Type B pancreatic cell (in vitro differentiated cells): ENCODE measurements around the gene RRAGD. TPM values are rescaled to one million over a fixed set of nuclear protein-coding genes. Genes with fewer than 3 reads are reported as not detected.

Experiments used
- DNase-seq: peaks from one replicate; pipeline ENCODE4 v3.0.0; 2021; ENCODE audit warnings: mixed read lengths; ENCODE audit not compliant: unreplicated experiment; ENCODE audit errors: extremely low spot score
- H3K27ac Mint-ChIP-seq: 2 replicates; pipeline ENCODE4 v1.8.0; 2021; ENCODE audit warnings: mild to moderate bottlenecking, mixed read lengths
- H3K27me3 Mint-ChIP-seq: 2 replicates; pipeline ENCODE4 v1.8.0; 2021; ENCODE audit warnings: mixed read lengths
- H3K36me3 Mint-ChIP-seq: 2 replicates; pipeline ENCODE4 v1.8.0; 2021; ENCODE audit warnings: mixed read lengths
- H3K4me1 Mint-ChIP-seq: one replicate; pipeline ENCODE4 v1.8.0; 2021; ENCODE audit warnings: mixed read lengths; ENCODE audit not compliant: unreplicated experiment
- H3K4me3 Mint-ChIP-seq: 2 replicates; pipeline ENCODE4 v1.8.0; 2021; ENCODE audit warnings: mild to moderate bottlenecking, mixed read lengths
- H3K9me3 Mint-ChIP-seq: 2 replicates; pipeline ENCODE4 v1.8.0; 2021; ENCODE audit warnings: mixed read lengths
- total RNA-seq: library from RNA; stranded (reverse); gene quantifications from 2 replicates; pipeline ENCODE4 v1.2.1, GENCODE V29; 2021; ENCODE audit warnings: low replicate concordance
- TF ChIP-seq, protein P1 (sequence below): fragments of 200-600 bp; sonication (generic); conservative IDR thresholded peaks from 2 replicates; pipeline ENCODE4 v1.5.0; 2021; ENCODE audit warnings: antibody characterized with exemption, mild to moderate bottlenecking

The RRAGD gene
- total RNA-seq, 1 donor from 2014 or later: 18.0 TPM

DNA sequence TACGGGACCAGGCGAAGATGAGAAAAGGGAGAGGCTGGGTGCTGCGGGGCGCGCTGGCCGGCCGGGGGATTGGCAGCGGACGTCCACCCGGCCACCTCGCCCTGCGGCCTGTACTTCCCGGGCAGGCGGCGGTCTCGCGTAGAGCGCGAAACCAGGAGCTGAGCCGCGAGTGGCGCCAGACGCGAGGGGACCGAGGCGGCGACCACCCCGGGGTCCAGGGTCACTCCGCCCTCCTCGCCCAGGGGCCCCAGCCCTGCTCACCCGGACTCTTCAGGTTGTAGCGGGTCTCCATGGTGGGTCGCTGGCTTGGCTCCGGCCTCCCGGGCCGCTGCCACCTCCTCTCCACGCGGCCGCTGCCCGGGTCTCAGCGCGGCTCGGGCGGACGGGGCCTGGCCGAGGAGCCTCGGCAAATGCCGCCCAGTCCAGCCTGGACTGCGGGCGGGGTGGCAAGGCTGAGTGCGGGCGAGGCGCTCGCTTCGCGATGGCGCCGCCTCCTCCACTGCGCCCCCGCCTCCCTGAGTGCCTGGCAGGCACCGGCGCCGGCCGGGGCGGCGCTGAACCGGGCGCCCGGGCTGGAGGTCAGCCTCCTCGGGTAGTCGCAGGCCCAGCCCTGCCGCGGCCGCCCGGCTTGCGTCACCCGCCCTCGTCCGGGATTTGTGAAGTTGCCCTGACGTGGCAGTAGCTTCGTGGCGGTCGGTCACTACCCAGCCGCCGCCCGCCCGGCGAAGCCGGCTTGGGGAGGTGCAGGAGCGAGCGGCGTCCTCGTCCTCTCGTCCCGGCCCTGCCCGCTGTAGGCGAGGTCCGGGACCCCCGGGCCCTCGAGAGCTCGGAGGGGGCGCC lies 59.6 kb downstream of the RRAGD start, which contains the start of gene UBE2J1:
TSS of gene UBE2J1 (minus strand) at position 445 of the 840 bp plus-strand sequence. CDS start at position 292, 153 bp downstream.
- H3K27ac Mint-ChIP-seq: peak within 1 kb of the TSS; percentile 98
- H3K36me3 Mint-ChIP-seq: peaks cover 7% of the 10 kb centered on the region
- H3K27me3 Mint-ChIP-seq: no peaks in the 10 kb centered on the region
- H3K4me3 Mint-ChIP-seq: peak within 1 kb of the TSS; percentile 97
- peaks cover 47% of the 10 kb centered on the region for H3K4me1 Mint-ChIP-seq
- TF ChIP-seq, protein P1, sequence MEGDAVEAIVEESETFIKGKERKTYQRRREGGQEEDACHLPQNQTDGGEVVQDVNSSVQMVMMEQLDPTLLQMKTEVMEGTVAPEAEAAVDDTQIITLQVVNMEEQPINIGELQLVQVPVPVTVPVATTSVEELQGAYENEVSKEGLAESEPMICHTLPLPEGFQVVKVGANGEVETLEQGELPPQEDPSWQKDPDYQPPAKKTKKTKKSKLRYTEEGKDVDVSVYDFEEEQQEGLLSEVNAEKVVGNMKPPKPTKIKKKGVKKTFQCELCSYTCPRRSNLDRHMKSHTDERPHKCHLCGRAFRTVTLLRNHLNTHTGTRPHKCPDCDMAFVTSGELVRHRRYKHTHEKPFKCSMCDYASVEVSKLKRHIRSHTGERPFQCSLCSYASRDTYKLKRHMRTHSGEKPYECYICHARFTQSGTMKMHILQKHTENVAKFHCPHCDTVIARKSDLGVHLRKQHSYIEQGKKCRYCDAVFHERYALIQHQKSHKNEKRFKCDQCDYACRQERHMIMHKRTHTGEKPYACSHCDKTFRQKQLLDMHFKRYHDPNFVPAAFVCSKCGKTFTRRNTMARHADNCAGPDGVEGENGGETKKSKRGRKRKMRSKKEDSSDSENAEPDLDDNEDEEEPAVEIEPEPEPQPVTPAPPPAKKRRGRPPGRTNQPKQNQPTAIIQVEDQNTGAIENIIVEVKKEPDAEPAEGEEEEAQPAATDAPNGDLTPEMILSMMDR: no peak
- no peaks in the 10 kb centered on the region for H3K9me3 Mint-ChIP-seq
- DNase-seq: peak; percentile 90

DNA sequence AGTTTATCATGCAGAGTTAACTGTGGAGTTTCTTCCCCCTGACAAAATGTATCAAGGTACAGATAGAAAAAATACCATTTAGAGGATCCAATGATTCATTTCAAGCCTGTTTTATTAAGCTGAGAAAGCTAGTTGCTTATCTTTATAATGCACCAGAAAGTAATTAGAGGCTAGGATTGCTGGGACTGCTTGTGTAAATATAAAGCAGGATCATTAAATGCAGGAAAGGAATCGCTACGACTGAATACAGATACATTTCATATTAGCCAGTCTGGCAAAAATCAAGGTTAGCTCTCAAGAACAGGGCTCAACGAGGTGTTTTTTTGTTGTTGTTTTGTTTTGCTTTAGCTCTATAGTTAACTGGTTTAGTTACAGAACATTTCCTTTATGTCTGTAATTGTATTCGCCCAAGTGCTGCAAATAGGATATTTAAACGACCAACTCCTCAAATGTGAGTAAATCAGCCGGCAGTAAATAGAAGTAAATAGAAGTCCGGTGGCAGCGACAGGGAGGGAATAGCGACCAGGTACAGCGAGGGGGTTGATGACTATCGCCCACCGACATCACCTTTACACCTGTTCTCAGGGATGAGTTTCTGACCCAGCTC lies 60.3 kb downstream of the RRAGD start:
- peak overlapping the region; percentile 98 for H3K27ac Mint-ChIP-seq
- H3K27me3 Mint-ChIP-seq: no peaks in the 10 kb centered on the region
- H3K4me1 Mint-ChIP-seq: peaks cover 47% of the 10 kb centered on the region
- no peak for DNase-seq
- H3K4me3 Mint-ChIP-seq: peak overlapping the region; percentile 97
- peaks cover 7% of the 10 kb centered on the region for H3K36me3 Mint-ChIP-seq
- TF ChIP-seq, protein P1: no peak
- no peaks in the 10 kb centered on the region for H3K9me3 Mint-ChIP-seq

DNA sequence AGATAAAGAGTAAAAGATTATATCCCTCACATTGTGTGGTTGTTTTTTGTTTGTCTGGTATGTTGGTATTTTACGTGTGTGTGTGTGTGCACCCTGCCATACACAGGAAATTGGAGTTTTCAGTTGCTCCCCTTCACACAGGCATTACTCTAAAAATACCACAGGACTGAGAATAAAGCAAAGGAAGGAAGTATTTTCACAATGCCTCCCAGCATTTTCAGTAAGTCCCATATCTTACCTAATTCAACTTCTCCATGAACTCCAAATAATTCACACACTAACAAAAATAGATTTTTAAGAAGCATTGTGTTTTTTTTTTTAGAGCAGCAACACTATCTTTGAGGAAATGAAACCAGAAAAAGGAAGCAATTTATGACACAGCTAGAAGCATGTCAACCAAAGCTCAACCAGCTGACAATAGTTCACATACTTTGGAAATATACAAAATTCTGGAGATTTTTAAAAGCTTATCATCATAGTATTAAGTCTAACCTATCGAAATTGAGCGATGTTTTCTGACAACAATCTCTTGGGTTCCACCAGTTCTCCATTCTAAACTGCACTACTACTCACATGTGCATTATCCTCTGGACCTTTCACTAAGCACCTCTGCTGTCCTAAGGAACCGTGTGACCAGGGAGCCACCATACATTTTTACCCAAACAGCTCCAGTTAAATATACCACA lies 61.6 kb downstream of the RRAGD start:
- H3K27me3 Mint-ChIP-seq: no peaks in the 10 kb centered on the region
- peak overlapping the region; percentile 79 for H3K4me3 Mint-ChIP-seq
- H3K4me1 Mint-ChIP-seq: peaks cover 54% of the 10 kb centered on the region
- H3K27ac Mint-ChIP-seq: peak overlapping the region; percentile 81
- TF ChIP-seq, protein P1: no peak
- no peak for DNase-seq
- peaks cover 11% of the 10 kb centered on the region for H3K36me3 Mint-ChIP-seq
- H3K9me3 Mint-ChIP-seq: no peaks in the 10 kb centered on the region

DNA sequence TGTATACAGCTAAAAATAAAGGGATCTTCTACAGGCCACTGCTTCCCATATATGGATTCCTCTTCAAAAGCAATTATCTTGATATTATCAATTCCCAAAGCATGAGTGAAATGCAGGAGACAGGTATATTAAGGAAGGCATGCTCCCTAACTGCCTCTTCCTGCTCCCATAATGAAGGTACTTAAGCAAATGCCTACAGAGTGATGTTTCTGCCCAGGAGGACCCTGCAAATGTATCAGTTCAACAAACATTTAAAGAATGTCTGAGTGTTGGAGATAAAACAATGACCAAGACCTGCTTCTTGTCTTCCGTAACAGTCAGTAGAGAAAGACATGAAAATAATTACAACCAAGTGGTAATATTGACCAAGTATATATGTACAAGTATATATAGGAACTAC lies 63.7 kb downstream of the RRAGD start:
- Mint-ChIP-seq H3K36me3 (peaks cover 16% of the 10 kb centered on the region), H3K4me3 (no peak overlapping the region), H3K27ac (peak overlapping the region; percentile 57), H3K27me3 (no peaks in the 10 kb centered on the region), H3K4me1 (peaks cover 48% of the 10 kb centered on the region), H3K9me3 (no peaks in the 10 kb centered on the region)
- no peak for DNase-seq
- TF ChIP-seq, protein P1: no peak

DNA sequence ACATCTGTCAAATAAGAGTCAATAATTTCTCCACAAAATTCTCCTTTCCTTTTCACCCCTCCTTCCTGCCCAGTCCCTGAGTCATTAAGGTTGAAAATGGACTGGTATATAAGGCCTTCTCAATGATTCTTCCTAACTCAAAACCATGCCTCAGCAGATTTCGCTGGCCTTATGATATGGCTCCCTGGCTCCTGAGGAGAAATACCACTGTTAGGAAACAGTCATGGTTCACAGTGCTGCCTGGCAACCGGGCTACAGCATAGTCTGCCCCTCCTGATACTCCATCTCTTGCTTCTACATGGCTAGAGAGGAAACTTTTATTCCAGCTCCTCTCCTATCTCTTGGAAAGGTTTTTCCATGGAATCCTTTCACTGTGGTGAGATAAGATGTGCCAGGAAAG lies 64.2 kb downstream of the RRAGD start:
- Mint-ChIP-seq H3K4me3 (no peak overlapping the region), H3K4me1 (peaks cover 48% of the 10 kb centered on the region), H3K27ac (peak overlapping the region; percentile 57), H3K27me3 (no peaks in the 10 kb centered on the region), H3K36me3 (peaks cover 16% of the 10 kb centered on the region), H3K9me3 (no peaks in the 10 kb centered on the region)
- no peak for DNase-seq
- TF ChIP-seq, protein P1: no peak
